Lower leg skin (tissue), 3 donors: ENCODE measurements around the gene BHLHE23.

Source experiments
- POLR2A ChIP-seq, 2 donors: fragments of 450-650 bp; IDR thresholded peaks; one replicate each; pipeline ENCODE4 v1.6.1; 2016 to 2017; ENCODE audit warnings: antibody characterized with exemption in 2 of 2, mild to moderate bottlenecking in 1 of 2, moderate library complexity in 1 of 2
- TF ChIP-seq, protein P1 (sequence below), 3 donors: fragments of 450-650 bp; IDR thresholded peaks; one replicate each; pipeline ENCODE4 v1.5.1; 2016; ENCODE audit warnings: antibody characterized with exemption in 3 of 3, mild to moderate bottlenecking in 3 of 3, moderate library complexity in 2 of 3

DNA sequence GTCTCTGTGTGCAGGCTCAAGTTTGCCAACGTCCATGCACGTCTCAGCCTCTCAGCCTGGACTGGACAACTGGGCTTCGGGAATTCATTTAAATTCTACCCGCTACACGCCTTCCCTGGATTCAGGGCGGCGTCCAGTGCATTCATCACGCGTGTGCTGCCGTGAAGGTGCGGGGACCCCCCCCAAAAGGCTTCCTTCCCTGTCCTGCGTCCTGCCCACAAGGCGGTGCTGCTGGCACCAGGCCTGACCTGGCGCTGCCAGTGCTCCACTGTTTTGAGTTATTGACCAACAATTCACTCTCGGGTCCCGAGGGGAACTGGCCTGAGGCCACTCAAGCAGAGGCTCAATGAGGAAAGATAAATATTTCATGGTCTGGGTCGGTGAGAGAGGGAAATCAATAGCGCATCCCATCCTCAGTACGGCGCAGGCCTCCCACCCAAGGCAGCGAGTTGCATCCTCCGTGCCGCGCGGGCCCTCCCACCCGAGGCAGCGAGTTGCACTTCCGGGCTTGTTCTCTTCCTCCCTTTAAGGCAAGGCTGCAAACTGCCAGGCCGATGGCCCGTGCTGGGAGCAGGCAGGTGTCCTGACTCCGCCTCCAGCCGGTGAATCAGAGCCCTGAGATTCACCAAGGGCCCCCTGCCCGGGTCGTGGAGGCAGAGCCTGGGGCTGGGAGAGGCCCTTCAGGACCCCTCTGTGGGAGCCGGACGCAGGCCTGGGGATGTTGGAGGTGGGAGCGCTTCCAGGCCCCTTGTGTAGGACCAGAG, 22.8 kb upstream of the BHLHE23 start:
- TF ChIP-seq, protein P1, sequence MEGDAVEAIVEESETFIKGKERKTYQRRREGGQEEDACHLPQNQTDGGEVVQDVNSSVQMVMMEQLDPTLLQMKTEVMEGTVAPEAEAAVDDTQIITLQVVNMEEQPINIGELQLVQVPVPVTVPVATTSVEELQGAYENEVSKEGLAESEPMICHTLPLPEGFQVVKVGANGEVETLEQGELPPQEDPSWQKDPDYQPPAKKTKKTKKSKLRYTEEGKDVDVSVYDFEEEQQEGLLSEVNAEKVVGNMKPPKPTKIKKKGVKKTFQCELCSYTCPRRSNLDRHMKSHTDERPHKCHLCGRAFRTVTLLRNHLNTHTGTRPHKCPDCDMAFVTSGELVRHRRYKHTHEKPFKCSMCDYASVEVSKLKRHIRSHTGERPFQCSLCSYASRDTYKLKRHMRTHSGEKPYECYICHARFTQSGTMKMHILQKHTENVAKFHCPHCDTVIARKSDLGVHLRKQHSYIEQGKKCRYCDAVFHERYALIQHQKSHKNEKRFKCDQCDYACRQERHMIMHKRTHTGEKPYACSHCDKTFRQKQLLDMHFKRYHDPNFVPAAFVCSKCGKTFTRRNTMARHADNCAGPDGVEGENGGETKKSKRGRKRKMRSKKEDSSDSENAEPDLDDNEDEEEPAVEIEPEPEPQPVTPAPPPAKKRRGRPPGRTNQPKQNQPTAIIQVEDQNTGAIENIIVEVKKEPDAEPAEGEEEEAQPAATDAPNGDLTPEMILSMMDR (IDR thresholded peaks at IDR 0.05): no peak
- TF ChIP-seq POLR2A (IDR thresholded peaks at IDR 0.05): no peak
